Suprapubic skin (tissue), 4 donors: Measurements from ENCODE around the gene LIN54. TPM values are rescaled to one million over a fixed set of nuclear protein-coding genes. Genes with fewer than 3 reads are reported as not detected.

Experiments
- DNase-seq, 2 donors: peaks; one replicate each; pipeline ENCODE4 v3.0.0-alpha.2; 2019; ENCODE audit warnings: low spot score in 2 of 2
- H3K27ac ChIP-seq: fragments of 200-600 bp; sonication (generic); one replicate; pipeline ENCODE4 v1.5.1; 2019
- H3K27me3 ChIP-seq: fragments of 200-600 bp; sonication (generic); one replicate; pipeline ENCODE4 v1.5.1; 2019
- H3K36me3 ChIP-seq: fragments of 200-600 bp; sonication (generic); one replicate; pipeline ENCODE4 v1.5.1; 2019
- H3K4me1 ChIP-seq: fragments of 200-600 bp; sonication (generic); one replicate; pipeline ENCODE4 v1.5.1; 2019
- H3K4me3 ChIP-seq: fragments of 200-600 bp; sonication (generic); one replicate; pipeline ENCODE4 v1.5.1; 2019; ENCODE audit warnings: mild to moderate bottlenecking
- H3K9me3 ChIP-seq: fragments of 200-600 bp; sonication (generic); one replicate; pipeline ENCODE4 v1.5.1; 2019
- CTCF ChIP-seq, 2 donors: fragments of 200-600 bp in 1 of 2; fragments of 450-650 bp in 1 of 2; sonication (generic) in 1 of 2; IDR thresholded peaks; one replicate each; pipeline ENCODE4 v1.5.1; 2016 to 2019; ENCODE audit warnings: antibody characterized with exemption in 2 of 2, mild to moderate bottlenecking in 1 of 2, moderate library complexity in 1 of 2
- EP300 ChIP-seq: sonication (generic); formaldehyde crosslinking; IDR thresholded peaks from one replicate; pipeline ENCODE4 v1.6.1; 2017; ENCODE audit warnings: antibody characterized with exemption
- POLR2A ChIP-seq, 2 donors: fragments of 450-650 bp; IDR thresholded peaks; one replicate each; pipeline ENCODE4 v1.6.1; 2017; ENCODE audit warnings: antibody characterized with exemption in 2 of 2, mild to moderate bottlenecking in 2 of 2, moderate library complexity in 2 of 2
- POLR2AphosphoS5 ChIP-seq, 3 donors: sonication (generic); formaldehyde crosslinking; IDR thresholded peaks; one replicate each; pipeline ENCODE4 v1.6.1; 2017; ENCODE audit warnings: antibody characterized with exemption in 3 of 3
- WGBS: methylation state at CpG from one replicate; pipeline ENCODE4 v1.1.5; 2018; 5-methylcytosine and 5-hydroxymethylcytosine counted together
- total RNA-seq, 4 donors: library from RNA; depleted of rRNA; stranded (reverse); fragments of >200 nt; gene quantifications; one replicate each; pipeline ENCODE4 v1.1.0, GENCODE V29; 2016

The LIN54 gene
- total RNA-seq, 4 donors from 2014 or later: 8.6 to 17.4 (median 15.3) TPM

GRCh38 chr4:83013420-83013867 is 2.8 kb upstream of the LIN54 start:
- H3K4me3 ChIP-seq: peak overlapping the region; percentile 90
- H3K36me3 ChIP-seq: no peaks in the 10 kb centered on the region
- no peaks in the 10 kb centered on the region for H3K9me3 ChIP-seq
- no peak for DNase-seq
- H3K27me3 ChIP-seq: no peaks in the 10 kb centered on the region
- TF ChIP-seq POLR2A (IDR thresholded peaks at IDR 0.05) (no peak), CTCF (IDR thresholded peaks at IDR 0.05) (no peak), POLR2AphosphoS5 (IDR thresholded peaks at IDR 0.05) (no peak), EP300 (no peak)
- H3K27ac ChIP-seq: peak overlapping the region; percentile 94
- 3% methylated on average over 13 of the region's 13 CpGs for WGBS
- peaks cover 34% of the 10 kb centered on the region for H3K4me1 ChIP-seq

- TF ChIP-seq POLR2A (IDR thresholded peaks at IDR 0.05) (no peak), EP300 (peak; percentile 46), CTCF (IDR thresholded peaks at IDR 0.05) (peak; percentile 57 to 78), POLR2AphosphoS5 (IDR thresholded peaks at IDR 0.05) (peak; percentile 69 to 97 (median 87))
- no peaks in the 10 kb centered on the region for H3K36me3 ChIP-seq
- peak overlapping the region; percentile 90 for H3K4me3 ChIP-seq
- peak; percentile 97 to 98 for DNase-seq
- H3K4me1 ChIP-seq: peaks cover 37% of the 10 kb centered on the region
- H3K27me3 ChIP-seq: no peaks in the 10 kb centered on the region
- WGBS: 0% methylated on average over 37 of the region's 73 CpGs
- no peaks in the 10 kb centered on the region for H3K9me3 ChIP-seq
- peak overlapping the region; percentile 94 for H3K27ac ChIP-seq
Measured at GRCh38 chr4:83012687-83013419, 2.2 kb upstream of the LIN54 start.

GRCh38 chr4:83012200-83012686 is 1.6 kb upstream of the LIN54 start:
- TF ChIP-seq CTCF (IDR thresholded peaks at IDR 0.05) (no peak), POLR2AphosphoS5 (IDR thresholded peaks at IDR 0.05) (no peak), POLR2A (IDR thresholded peaks at IDR 0.05) (no peak), EP300 (no peak)
- Histone ChIP-seq H3K9me3 (no peaks in the 10 kb centered on the region), H3K36me3 (no peaks in the 10 kb centered on the region), H3K27ac (peak overlapping the region; percentile 94), H3K4me3 (peak overlapping the region; percentile 90), H3K27me3 (no peaks in the 10 kb centered on the region), H3K4me1 (peaks cover 39% of the 10 kb centered on the region)
- peak in 1 of 2 donors; percentile 80 for DNase-seq
- 1% methylated on average over 19 of the region's 43 CpGs for WGBS

GRCh38 chr4:83011689-83012199 is 1.1 kb upstream of the LIN54 start:
- H3K36me3 ChIP-seq: no peaks in the 10 kb centered on the region
- H3K4me1 ChIP-seq: peaks cover 39% of the 10 kb centered on the region
- H3K27ac ChIP-seq: peak overlapping the region; percentile 94
- H3K27me3 ChIP-seq: no peaks in the 10 kb centered on the region
- WGBS: 3% methylated on average over 5 of the region's 5 CpGs
- no peaks in the 10 kb centered on the region for H3K9me3 ChIP-seq
- no peak for DNase-seq
- TF ChIP-seq CTCF (IDR thresholded peaks at IDR 0.05) (no peak), EP300 (no peak), POLR2A (IDR thresholded peaks at IDR 0.05) (no peak), POLR2AphosphoS5 (IDR thresholded peaks at IDR 0.05) (no peak)
- H3K4me3 ChIP-seq: peak overlapping the region; percentile 90

GRCh38 chr4:83010111-83010521 is 507 bp downstream of the LIN54 start:
- DNase-seq: no peak
- Histone ChIP-seq H3K36me3 (no peaks in the 10 kb centered on the region), H3K4me3 (peak overlapping the region; percentile 90), H3K27ac (peak overlapping the region; percentile 92), H3K27me3 (no peaks in the 10 kb centered on the region), H3K4me1 (peaks cover 39% of the 10 kb centered on the region), H3K9me3 (no peaks in the 10 kb centered on the region)
- under 1% methylated on average over 14 of the region's 14 CpGs for WGBS
- TF ChIP-seq EP300 (no peak), CTCF (IDR thresholded peaks at IDR 0.05) (no peak), POLR2AphosphoS5 (IDR thresholded peaks at IDR 0.05) (no peak), POLR2A (IDR thresholded peaks at IDR 0.05) (no peak)
